T47D (cell line): ENCODE data around the gene INTS14.

Source experiments
- DNase-seq, 2 experiments: peaks; one replicate each; pipeline versions ENCODE4 v3.0.0 to v3.0.0-alpha.2; 2011 to 2012; ENCODE audit warnings: low read depth in 1 of 2, low spot score in 1 of 2
- JUND ChIP-seq: IDR thresholded peaks from 2 replicates; pipeline ENCODE4 v1.6.1; 2012; ENCODE audit warnings: low read depth
- in situ Hi-C: cut with HindIII; loops from 2 replicates; pipeline ENCODE4 v1.10.0; 2016; ENCODE audit warnings: low sequenced_read_pairs, low pct_unique_long_range_greater_than_20kb

The INTS14 gene

GRCh38 chr15:65584241-65584640 lies 26.7 kb downstream of the INTS14 start:
- DNase-seq: no peak
- in situ Hi-C loops: no loop called here

GRCh38 chr15:65583701-65584100 lies 27.2 kb downstream of the INTS14 start:
- DNase-seq: no peak
- in situ Hi-C loops: no loop called here
- no peak for TF ChIP-seq JUND

More at GRCh38 chr15:65584241-65584640, 26.7 kb downstream of the INTS14 start:
- no peak for TF ChIP-seq JUND

GRCh38 chr15:65580287-65580686 lies 30.6 kb downstream of the INTS14 start:
- no peak for DNase-seq
- no peak for TF ChIP-seq JUND
- in situ Hi-C loops: no loop called here

- no peak for TF ChIP-seq JUND
- no peak for DNase-seq
- in situ Hi-C loops: no loop called here
Measured at GRCh38 chr15:65579762-65580161, 31.2 kb downstream of the INTS14 start.

GRCh38 chr15:65578904-65579728 lies 31.8 kb downstream of the INTS14 start:
- in situ Hi-C loops: no loop called here
- TF ChIP-seq JUND: no peak
- DNase-seq: no peak

- no peak for TF ChIP-seq JUND
- in situ Hi-C loops: no loop called here
- DNase-seq: no peak
Measured at GRCh38 chr15:65577129-65577996, 33.6 kb downstream of the INTS14 start.

- TF ChIP-seq JUND: no peak
- in situ Hi-C loops: no loop called here
- DNase-seq: no peak
Measured at GRCh38 chr15:65576664-65577063, 34.3 kb downstream of the INTS14 start.

- in situ Hi-C loops: no loop called here
- TF ChIP-seq JUND: no peak
- DNase-seq: no peak
Measured at GRCh38 chr15:65571971-65572370, 39.0 kb downstream of the INTS14 start.

GRCh38 chr15:65569728-65570127 lies 41.2 kb downstream of the INTS14 start:
- in situ Hi-C loops: no loop called here
- TF ChIP-seq JUND: peak; percentile 24; the same call in 1 of the 2 replicates
- peak; percentile 41 to 80 for DNase-seq

- DNase-seq: peak in 1 of 2 experiments; percentile 50
- in situ Hi-C loops: no loop called here
- no peak for TF ChIP-seq JUND
Measured at GRCh38 chr15:65561934-65562333, 49.0 kb downstream of the INTS14 start.

GRCh38 chr15:65559941-65560340 lies 51.0 kb downstream of the INTS14 start:
- in situ Hi-C loops: no loop called here
- no peak for TF ChIP-seq JUND
- no peak for DNase-seq

GRCh38 chr15:65558997-65559760 lies 51.8 kb downstream of the INTS14 start:
- TF ChIP-seq JUND: no peak
- no peak for DNase-seq
- in situ Hi-C loops: no loop called here

GRCh38 chr15:65558336-65558735 lies 52.6 kb downstream of the INTS14 start:
- in situ Hi-C loops: no loop called here
- no peak for TF ChIP-seq JUND
- no peak for DNase-seq
